Transverse colon (tissue), 4 donors: ENCODE results near the gene UNC13B. TPM values are rescaled to one million over a fixed set of nuclear protein-coding genes. Genes with fewer than 3 reads are reported as not detected.

Source experiments
- DNase-seq: peaks from one replicate; pipeline ENCODE4 v3.0.0-alpha.2; 2019
- H3K27ac ChIP-seq, 4 donors: fragments of 200-600 bp; sonication (generic); 2 replicates each; pipeline ENCODE4 v1.5.1; 2016 to 2018; ENCODE audit warnings: inconsistent platforms in 4 of 4
- H3K27me3 ChIP-seq: fragments of 200-600 bp; sonication (generic); 2 replicates; pipeline ENCODE4 v1.5.1; 2017; ENCODE audit warnings: inconsistent platforms
- H3K36me3 ChIP-seq, 4 donors: fragments of 200-600 bp; sonication (generic); 2 replicates each; pipeline ENCODE4 v1.5.1; 2017 to 2019; ENCODE audit warnings: inconsistent platforms in 4 of 4
- H3K4me1 ChIP-seq, 4 donors: fragments of 200-600 bp; sonication (generic); 2 replicates each; pipeline ENCODE4 v1.5.1; 2017 to 2020; ENCODE audit warnings: inconsistent platforms in 4 of 4
- H3K4me3 ChIP-seq, 4 donors: fragments of 200-600 bp; sonication (generic); 1 replicate in 1 of 4; 2 replicates in 3 of 4; pipeline versions ENCODE4 v1.5.1 to v1.6.1; 2017 to 2019; ENCODE audit warnings: inconsistent platforms in 4 of 4
- H3K9me3 ChIP-seq, 2 donors: fragments of 200-600 bp; sonication (generic); 2 replicates each; pipeline ENCODE4 v1.5.1; 2017 to 2019; ENCODE audit warnings: inconsistent platforms in 2 of 2
- CTCF ChIP-seq, 5 experiments: fragments of 200-600 bp in 3 of 5; fragments of 450-650 bp in 2 of 5; sonication (generic) in 3 of 5; IDR thresholded peaks; 1 replicate in 2 of 5; 2 replicates in 3 of 5; pipeline ENCODE4 v1.5.1; 2016 to 2017; ENCODE audit warnings: antibody characterized with exemption in 5 of 5, inconsistent platforms in 3 of 5, mild to moderate bottlenecking in 2 of 5, moderate library complexity in 1 of 5
- EP300 ChIP-seq: sonication (generic); formaldehyde crosslinking; IDR thresholded peaks from one replicate; pipeline ENCODE4 v1.6.1; 2017; ENCODE audit warnings: antibody characterized with exemption, low read depth
- POLR2A ChIP-seq: fragments of 450-650 bp; IDR thresholded peaks from one replicate; pipeline ENCODE4 v1.6.1; 2016; ENCODE audit warnings: antibody characterized with exemption, mild to moderate bottlenecking, moderate library complexity
- POLR2AphosphoS5 ChIP-seq, 3 donors: sonication (generic); formaldehyde crosslinking; IDR thresholded peaks; one replicate each; pipeline ENCODE4 v1.6.1; 2016; ENCODE audit warnings: antibody characterized with exemption in 3 of 3
- WGBS, 2 donors: methylation state at CpG; one replicate each; pipeline ENCODE4 v1.1.5; 2018; ENCODE audit warnings: low coverage in 1 of 2; 5-methylcytosine and 5-hydroxymethylcytosine counted together
- in situ Hi-C, 4 donors: fragments of 200-750 bp; cut with MboI; loops; one replicate each; pipeline versions ENCODE4 v1.15.0 to v1.15.1; 2017; ENCODE audit warnings: low sequenced_read_pairs in 3 of 4, low pct_ligation_motif_present in 1 of 4, low pct_unique_long_range_greater_than_20kb in 1 of 4
- intact Hi-C: fragments of 100-400 bp; cut with DNase I; formaldehyde crosslinking; loops from one replicate; pipeline ENCODE4 v1.15.1; 2023; ENCODE audit warnings: low total_unique reads
- total RNA-seq, 4 donors: library from RNA; depleted of rRNA; stranded (reverse); fragments of >200 nt; gene quantifications; one replicate each; pipeline ENCODE4 v1.1.0, GENCODE V29; 2016

Gene UNC13B
- total RNA-seq, 4 donors from 2014 or later = 52.1 to 67.0 (median 58.9) TPM

GRCh38 chr9:35348109-35348508 lies 186.3 kb downstream of the UNC13B start:
- no peak overlapping the region for H3K27ac ChIP-seq
- intact Hi-C loops = no loop called here
- H3K9me3 ChIP-seq = no peaks in the 10 kb centered on the region
- WGBS, 2 donors = 96 to 100% methylated on average over 3 to 5 of the region's 5 CpGs
- no peak for TF ChIP-seq CTCF (IDR thresholded peaks at IDR 0.05)
- no peak for TF ChIP-seq POLR2A
- TF ChIP-seq POLR2AphosphoS5 (IDR thresholded peaks at IDR 0.05) = no peak
- TF ChIP-seq EP300 = no peak
- H3K4me1 ChIP-seq = no peaks in the 10 kb centered on the region
- in situ Hi-C loops = no loop called here
- no peak for DNase-seq
- H3K4me3 ChIP-seq = no peak overlapping the region
- H3K36me3 ChIP-seq = no peaks in the 10 kb centered on the region
- no peaks in the 10 kb centered on the region for H3K27me3 ChIP-seq

GRCh38 chr9:35349287-35349990 lies 187.6 kb downstream of the UNC13B start:
- H3K9me3 ChIP-seq = no peaks in the 10 kb centered on the region
- H3K27me3 ChIP-seq = no peaks in the 10 kb centered on the region
- in situ Hi-C loops = no loop called here
- no peak overlapping the region for H3K4me3 ChIP-seq
- no peak overlapping the region for H3K27ac ChIP-seq
- intact Hi-C loops = no loop called here
- TF ChIP-seq EP300 (no peak), CTCF (IDR thresholded peaks at IDR 0.05) (no peak), POLR2A (no peak), POLR2AphosphoS5 (IDR thresholded peaks at IDR 0.05) (no peak)
- no peak for DNase-seq
- no peaks in the 10 kb centered on the region for H3K36me3 ChIP-seq
- no peaks in the 10 kb centered on the region for H3K4me1 ChIP-seq
- WGBS, 2 donors = 78% methylated on average over 3 of the region's 3 CpGs; no CpG with 5 or more reads in 1 of the 2 donors

GRCh38 chr9:35350212-35350611 lies 188.4 kb downstream of the UNC13B start:
- Histone ChIP-seq H3K4me3 (no peak overlapping the region), H3K27me3 (no peaks in the 10 kb centered on the region), H3K36me3 (no peaks in the 10 kb centered on the region), H3K4me1 (no peaks in the 10 kb centered on the region), H3K27ac (no peak overlapping the region), H3K9me3 (no peaks in the 10 kb centered on the region)
- TF ChIP-seq EP300 = no peak
- TF ChIP-seq POLR2AphosphoS5 (IDR thresholded peaks at IDR 0.05) = no peak
- TF ChIP-seq CTCF (IDR thresholded peaks at IDR 0.05) = no peak
- no peak for TF ChIP-seq POLR2A
- DNase-seq = no peak
- 82% methylated on average over 1 of the region's 1 CpG; no CpG with 5 or more reads in 1 of the 2 donors for WGBS, 2 donors
- intact Hi-C loops = no loop called here
- in situ Hi-C loops = no loop called here

- TF ChIP-seq EP300 = no peak
- TF ChIP-seq CTCF (IDR thresholded peaks at IDR 0.05) = no peak
- TF ChIP-seq POLR2A = no peak
- TF ChIP-seq POLR2AphosphoS5 (IDR thresholded peaks at IDR 0.05) = no peak
- DNase-seq = no peak
- intact Hi-C loops (no loop called here), in situ Hi-C loops (no loop called here)
- H3K27me3 ChIP-seq = no peaks in the 10 kb centered on the region
- H3K4me3 ChIP-seq = no peak overlapping the region
- H3K27ac ChIP-seq = no peak overlapping the region
- H3K36me3 ChIP-seq = no peaks in the 10 kb centered on the region
- H3K9me3 ChIP-seq = no peaks in the 10 kb centered on the region
- H3K4me1 ChIP-seq = no peaks in the 10 kb centered on the region
- WGBS, 2 donors = 65 to 67% methylated on average over 3 of the region's 3 CpGs
Measured at GRCh38 chr9:35350827-35351549, 189.2 kb downstream of the UNC13B start.
